HG03039 (cell line): ENCODE measurements around the gene MLIP.
"Not testable (repeated sequence)": the region's sequence is repeated elsewhere in the genome, so short reads cannot be mapped to it uniquely, and the experiment has no call there.

ENCODE experiments used
- ATAC-seq: cut with Tn5 transposase; IDR thresholded peaks from one replicate; pipeline ENCODE4 v1.9.1; 2021; ENCODE audit warnings: mild to moderate bottlenecking, moderate library complexity; ENCODE audit not compliant: unreplicated experiment

Gene MLIP

DNA sequence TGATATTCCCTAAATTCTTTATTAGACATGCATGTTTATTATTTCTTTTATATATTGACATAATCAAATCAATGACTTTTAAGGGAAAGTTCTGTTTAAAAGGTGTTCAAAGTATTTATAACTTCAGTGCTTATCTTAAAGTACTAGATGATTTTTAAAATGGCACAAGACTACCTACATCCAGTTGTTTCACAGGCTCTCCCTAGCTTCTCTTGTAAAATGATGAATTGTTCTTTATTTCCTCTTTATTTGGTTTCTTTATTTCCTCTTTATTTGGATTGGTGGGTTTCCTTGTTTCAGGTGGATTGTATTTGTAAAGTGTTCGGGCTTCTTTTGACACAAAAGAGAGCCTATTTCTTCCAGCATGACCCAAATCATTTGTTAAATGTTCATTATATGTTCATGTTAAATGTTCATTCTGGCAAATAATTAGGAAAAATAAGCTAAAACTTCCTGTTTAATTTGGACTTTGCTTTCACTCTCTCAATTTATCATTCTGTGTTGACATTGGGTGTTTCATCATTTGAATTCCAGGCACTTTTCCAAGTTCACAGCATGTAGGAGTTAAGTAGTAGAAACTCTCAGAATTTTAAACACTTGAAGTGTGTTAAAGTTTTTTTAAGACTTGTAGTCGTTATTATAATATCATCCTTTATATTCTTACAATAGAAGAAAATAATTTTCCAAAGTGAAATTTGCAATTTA is 24.6 kb downstream of the MLIP start:
- no peak for ATAC-seq

DNA sequence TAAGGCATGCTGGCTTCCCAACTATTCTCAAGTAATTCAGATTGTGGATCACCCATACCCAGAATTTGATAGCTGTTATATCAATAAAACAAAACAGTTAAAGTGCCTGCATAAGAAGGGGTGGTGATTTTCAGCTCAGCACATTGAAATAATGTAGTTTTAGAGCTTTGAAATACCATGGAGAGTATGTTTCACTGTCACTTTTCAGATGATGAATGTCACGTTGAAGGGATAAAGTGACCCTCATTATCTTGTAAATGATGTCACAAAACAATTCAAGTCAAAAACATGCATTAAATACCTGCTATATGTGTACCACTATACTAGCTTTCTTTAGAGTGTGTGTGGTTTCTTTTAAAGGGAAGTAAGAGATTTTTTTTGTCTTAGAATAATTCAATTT is 27.6 kb downstream of the MLIP start:
- no peak for ATAC-seq

DNA sequence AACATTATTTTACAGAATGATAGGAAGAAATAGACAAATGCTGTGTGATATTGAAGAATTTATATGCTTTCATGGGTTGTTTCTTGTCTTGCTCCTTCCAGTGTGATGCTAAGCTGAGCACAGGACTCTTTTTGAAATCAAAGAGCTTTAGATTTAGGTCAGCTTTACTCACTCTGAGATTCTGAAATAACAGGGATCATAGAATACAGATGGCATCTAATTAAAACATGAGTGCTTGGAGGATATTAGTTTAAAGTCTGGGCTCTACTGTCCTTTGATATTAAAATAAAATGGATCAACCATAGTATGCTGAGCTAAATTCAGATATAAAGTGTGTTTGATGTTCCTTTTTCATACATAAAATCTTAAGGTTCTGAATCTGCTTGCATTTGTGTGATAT is 29.6 kb downstream of the MLIP start:
- no peak for ATAC-seq

DNA sequence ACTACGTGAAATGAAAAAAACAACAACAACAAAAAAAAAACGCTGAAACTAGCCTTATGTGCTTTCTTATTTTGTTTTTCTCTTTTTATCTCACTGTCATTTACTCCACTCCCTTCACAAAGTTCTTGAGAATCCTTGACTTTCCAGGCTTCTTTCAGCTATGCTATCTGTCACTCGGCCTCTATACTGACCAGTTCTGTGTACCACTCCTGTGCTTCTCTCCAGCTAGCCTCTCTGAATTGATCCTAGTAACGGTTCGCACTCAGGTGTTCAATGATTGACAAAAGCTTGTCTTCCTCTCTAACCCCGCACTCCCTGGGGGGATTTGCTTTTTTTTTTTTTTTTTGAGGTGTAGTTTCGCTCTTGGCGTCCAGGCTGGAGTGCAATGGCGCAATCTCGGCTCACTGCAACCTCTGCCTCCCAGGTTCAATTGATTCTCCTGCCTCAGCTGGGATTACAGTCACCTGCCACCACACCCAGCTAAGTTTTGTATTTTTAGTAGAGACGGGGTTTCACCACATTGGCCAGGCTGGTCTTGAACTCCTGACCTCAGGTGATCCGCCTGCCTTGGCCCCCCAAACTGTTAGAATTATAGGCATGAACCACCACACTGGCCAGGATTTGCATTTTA is 31.8 kb downstream of the MLIP start:
- ATAC-seq: no peak

DNA sequence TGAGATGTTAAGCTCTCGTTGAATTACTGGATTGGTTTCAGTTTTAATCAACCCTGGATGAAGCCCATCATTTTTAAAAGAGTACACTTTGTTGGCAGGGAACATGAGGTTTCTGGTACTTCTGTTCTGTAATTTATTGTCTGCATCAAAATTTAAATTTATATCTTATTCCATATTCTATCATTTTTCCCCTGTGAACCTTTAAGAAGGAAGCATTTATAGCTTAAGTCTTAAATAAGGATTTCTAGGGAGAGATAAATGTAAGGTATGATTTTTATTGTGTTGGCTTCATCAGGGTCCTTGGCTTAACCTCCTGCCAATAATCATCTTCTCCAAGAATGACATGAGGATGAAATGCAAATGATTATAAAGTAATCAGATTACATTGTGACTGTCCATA is 40.6 kb downstream of the MLIP start:
- no peak for ATAC-seq

DNA sequence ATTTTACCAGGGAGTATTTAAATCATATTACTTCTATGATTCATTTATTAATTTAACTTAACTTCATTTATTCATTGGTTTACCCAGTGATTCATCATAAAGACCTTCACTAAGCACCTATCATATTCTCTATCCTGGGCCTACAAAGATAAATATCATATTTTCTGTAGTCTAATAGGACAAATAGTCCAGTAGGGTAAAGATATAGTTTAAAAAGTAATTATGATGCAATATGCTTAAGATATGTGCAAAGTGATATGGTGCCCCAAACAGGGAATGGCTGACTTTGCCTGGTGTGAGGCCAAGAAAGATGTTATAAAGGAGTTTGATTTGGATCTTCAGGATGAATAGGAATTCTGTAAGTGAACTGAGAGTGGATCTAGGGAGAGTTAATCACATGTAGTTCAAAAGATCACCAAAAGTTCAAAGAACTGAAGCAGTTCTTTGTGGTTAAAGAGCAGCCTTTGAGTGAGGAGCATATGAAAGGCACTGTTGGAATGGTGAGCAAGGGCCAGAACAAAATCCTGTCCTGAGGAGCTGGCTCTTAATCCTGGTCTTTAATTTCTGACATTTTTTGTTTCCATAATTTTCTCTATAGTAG is 45.5 kb downstream of the MLIP start:
- no peak for ATAC-seq

DNA sequence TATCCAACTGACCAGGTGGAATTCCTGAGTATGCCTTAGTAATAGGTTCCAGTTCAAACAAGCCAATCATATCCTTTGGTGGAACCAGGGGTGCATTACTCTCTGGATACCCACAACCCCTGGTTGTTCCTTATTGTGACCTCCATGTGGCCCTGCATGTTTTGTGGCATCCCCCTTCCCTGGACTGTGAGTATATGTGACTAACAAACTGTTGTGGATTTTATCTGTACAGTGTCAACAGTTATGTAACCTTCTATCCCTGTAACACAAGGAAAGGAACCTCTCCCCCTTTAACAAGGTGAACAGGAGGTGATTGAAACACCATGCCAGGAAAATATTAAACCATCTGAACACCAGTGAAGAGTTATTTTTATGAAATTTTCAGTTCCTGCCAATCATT is 46.2 kb downstream of the MLIP start:
- no peak for ATAC-seq

DNA sequence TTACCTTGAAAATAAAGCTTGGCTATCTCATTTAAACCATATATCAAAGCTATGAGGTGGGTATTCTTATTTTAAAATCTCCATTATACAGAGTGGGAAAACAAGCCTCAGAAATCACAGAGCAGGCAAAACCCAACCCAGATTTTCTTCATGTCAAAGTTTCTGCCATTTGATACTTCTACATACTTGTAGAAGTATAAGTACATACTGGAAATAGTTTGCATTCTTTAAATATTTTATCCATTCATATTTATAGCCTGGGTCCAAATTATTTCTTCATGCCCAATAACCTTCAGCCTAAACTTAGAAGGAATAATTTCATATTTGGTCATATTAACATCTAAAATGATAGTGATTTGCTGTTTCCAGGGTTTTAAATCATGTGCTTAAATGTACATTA is 61.8 kb downstream of the MLIP start:
- ATAC-seq: no peak

DNA sequence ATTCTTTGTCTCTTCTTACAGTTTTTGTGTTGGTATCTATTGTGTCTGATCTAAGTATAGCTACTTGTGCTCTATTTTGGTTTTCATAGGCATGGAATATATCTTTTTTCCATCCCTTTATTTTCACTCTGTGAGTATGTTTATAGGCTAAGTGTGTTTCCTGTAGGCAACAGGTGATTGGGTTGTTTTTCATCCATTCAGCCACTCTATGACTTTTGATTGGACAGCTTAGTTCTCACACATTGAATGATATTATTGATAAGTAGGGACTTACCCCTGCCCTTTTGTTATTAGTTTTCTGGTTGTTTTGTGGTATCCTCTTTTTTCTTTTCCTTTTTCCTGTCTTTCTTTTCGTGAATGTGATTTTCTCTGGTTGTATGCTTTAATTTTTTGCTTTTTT is 67.9 kb downstream of the MLIP start:
- no peak for ATAC-seq

DNA sequence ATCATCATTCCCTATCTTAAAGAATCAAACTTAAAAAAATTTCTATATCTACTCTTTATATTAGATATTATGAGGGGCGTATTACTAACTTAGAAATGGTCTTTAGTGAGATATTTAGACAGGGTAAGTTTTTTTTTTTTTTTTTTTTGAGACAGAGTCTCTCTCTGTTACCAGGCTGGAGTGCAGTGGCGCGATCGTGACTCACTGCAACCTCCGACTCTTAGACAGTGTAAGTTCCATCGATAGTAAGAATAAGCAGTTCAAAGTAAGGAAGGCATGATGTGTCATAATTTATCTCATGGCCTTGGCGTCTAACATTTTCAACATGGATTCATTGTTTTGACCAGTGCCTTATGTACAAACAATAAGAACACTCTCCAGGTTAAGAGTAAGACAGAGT is 72.4 kb downstream of the MLIP start:
- ATAC-seq: no peak

DNA sequence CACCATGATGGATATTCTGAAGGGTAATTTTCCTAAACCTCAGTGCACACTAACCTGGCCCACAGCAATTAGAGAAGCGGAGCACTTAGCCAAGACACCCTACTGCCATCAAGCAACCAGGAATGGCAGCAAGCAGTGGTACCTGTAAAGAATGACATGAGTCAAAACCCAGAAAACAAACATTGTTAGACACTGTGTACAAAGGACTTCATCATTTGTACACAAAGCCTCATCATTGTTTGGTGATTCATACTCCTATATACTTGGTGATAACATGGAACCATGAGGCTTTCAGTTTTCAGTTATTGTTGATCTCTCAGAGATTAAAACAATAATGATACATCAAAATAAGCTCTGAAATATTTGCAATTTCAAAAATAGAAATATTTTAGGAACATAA is 74.6 kb downstream of the MLIP start:
- ATAC-seq: no peak

DNA sequence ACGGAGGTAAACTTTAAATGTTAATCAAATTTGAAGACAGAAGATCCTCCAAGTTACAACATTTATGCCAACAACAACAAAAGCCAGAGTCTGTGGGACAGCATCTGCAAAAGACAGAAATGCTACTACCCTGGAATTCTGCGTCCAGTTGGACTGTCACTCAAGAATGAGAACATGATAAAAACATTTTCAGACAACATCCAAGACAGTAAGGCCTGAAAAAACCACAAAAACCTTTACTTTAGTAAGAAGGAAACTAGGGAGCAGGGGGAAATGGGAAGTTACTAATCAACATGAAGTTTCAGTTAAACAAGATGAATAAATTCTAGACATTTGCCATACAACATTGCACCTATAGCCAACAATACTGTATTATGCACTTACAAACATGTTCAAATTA is 77.6 kb downstream of the MLIP start:
- ATAC-seq: no peak

DNA sequence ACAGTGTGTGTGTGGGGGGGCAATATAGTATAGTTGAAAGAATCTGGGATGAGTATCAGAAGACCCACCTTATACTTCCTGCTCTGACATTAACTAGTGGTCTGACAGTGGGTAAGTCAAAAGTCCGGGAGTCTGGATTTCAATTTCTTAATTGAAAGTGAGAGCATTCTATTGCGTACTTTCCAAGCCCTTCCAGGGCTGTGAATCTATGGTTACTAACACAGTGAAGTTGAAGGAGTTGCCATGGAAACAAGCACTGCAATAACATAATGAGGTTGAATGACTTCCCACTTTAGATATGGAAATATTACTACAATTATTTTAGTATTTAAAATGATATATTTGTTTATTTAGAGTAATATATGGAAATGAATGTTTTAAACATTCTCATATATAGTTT is 80.2 kb downstream of the MLIP start:
- no peak for ATAC-seq

DNA sequence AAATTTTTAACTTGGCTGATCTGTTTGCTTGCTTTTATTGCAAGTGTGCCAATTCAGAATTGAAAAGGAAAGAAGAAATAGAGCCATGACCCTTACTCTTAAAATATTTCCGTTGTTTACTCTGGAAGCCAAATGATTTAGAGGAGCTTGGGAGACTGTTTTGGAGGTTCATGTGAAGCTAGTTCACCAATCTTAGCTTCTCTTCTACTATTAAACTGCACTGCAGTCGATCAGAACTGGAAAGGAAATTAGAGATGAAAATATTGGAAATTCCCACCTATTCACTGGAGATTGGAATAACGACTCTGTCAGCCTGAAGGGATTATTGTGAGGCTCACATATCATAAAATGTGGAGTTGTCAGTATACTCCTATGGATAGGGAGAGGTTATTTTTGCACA is 81.8 kb downstream of the MLIP start:
- ATAC-seq: no peak

DNA sequence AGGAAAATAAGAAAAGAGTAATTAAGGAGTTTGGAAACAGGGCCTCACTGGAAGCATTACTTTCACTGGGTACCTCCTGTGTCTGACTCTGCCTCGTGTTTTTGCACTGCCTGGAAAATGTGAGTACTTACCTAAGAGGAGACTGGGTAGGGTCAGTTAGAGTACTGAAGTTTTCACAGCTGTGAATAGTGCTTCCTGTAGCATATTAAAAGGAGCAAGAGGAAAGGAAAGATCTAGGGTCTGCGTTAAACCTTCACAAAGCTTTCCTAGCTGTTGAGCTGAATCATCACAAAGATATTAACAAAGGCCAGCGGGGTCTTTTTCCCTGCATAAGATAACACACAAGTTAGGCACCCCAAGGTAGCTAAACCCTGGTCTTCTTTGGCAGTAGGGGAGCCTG is 82.3 kb downstream of the MLIP start:
- no peak for ATAC-seq

DNA sequence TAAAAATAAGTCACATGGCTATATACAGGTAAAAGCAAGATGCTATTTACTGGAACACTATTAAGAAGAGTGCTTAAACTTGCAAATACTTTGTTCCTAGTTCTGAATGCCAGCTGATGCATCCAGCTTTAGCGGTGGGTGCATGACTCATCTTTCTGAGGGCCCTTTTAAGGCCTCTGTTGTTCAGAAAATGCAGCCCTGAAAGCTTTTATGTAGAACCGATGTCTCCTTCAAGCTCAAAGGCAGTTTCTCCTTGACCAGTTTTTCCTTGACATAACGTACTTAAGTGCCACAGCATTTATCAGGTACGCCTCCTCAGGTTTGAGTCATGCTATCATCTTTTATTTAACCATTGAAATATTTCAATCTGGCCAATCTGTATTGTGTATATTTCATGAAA is 82.8 kb downstream of the MLIP start:
- no peak for ATAC-seq

DNA sequence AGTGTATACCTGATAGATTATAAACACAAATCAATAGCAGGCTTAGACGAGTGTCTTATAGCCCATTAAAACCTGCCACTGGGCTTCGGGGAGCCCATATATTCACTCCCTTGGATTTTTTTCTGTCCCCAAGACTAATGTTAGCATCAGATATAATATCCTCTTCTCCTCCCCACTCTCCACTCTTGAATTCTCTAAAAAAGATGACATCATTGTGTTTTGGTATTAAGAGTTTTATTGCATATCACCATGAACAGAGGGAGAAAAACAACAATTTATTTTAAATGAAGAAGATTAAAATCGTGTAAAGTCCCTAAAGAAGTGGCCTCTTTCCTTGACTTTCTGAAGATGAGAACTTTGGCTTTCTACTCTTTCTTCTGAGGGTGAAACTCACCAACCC is 84.4 kb downstream of the MLIP start:
- no peak for ATAC-seq

DNA sequence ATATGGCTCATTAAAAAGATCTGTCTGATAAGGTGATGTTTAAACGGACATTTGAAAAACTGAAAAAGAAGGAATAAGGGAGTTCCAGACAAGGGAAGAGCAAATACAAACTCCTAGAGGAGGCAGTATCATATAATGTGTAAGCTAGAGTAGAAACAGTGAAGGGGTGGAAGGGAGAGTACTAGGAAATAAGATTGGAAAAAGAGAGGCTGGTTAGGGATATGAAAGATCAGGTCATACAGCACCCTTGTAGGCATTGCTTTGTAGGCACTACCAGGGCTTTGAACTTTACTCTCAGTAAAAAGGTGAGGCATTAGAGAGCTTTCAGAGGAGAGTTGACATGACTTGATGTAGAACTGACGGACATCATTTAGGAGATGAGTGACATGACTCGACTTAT is 85.7 kb downstream of the MLIP start:
- no peak for ATAC-seq

DNA sequence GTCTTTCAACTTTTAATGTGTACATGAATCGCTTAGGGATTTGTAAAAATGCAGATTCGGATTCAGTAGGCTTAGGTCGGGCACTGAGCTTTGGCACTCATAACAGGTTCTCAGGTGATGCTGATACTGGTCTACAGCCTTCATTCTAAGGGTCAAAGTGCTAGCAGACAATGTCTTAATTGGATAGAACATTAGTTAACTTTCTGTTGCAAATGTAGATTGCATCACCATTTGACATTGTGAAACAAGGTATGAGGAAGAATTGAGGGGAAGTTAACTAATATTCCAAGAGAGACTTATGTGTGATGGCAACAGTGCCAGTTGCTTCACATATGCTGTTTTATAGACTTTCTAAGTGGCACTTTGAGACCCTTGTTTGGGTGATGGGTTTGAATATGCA is 86.9 kb downstream of the MLIP start:
- no peak for ATAC-seq

DNA sequence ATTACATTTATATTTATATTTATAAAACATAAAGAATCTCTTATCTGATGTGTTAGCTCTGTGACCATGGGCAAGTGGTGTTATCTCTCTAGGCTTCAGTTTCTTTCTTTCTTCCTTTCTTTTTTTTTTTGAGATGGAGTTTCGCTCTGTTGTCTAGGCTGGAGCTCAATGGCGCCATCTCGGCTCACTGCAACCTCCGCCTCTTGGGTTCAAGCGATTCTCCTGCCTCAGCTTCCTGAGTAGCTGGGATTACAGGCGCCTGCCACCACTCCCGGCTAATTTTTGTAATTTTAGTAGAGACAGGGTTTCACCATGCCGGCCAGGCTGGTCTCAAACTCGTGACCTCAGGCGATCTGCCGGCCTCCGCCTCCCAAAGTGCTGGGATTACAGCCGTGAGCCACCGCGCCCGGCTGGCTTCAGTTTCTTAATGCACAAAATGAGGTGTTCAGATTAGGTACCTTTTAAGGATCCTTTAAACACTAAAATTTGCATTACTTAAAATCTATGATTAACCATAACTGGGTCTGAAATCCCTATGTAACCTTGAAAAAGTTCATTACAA is 92.3 kb downstream of the MLIP start:
- not testable (repeated sequence) for ATAC-seq

DNA sequence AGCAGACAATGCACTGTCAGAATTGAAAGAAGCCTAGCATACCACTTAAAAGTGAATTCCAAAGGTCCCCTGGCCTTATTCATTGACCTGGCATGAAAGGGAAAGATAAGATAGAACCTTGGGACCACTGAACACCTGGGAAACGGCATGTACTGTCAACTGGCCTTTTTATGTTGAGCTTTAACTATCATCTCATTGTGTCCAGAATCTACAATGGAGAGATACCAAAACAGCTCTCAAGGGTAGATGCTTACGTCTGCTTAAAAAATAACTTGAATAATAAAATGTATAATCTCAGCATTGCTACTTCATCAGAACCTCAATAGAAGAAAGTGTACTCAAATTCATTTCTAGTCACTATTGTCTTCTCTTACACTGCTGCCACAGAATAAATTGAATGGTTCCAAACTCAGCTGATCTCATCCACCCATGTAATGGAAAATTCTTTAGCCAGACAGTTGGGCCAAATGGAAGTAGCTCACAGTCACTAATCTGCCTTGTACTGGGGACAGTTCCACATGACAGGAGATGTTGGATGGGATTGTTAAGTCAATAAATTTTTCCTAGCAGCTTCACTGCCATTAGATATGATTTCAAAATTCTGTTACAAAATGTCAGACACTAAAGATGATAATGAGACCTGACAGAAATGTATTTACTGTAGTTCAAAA is 93.8 kb downstream of the MLIP start:
- ATAC-seq: no peak

DNA sequence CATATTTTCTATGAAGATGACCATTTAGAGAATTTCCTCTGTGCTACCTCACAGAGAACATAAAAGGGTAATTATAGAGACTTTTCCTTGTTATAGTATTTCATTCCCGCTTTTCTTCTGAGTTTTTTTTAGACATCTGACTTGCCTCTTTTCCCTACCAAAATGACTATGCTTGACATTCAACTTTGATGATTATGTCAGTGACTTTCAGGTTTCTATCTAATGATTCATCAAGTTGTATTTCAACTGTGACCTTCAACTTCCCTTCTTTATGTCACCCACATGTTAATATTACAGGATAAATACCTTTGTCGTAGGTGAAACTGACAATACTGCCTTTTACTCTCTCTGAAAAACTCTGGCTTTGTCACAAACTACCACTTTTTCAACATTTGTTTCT is 95.3 kb downstream of the MLIP start:
- ATAC-seq: no peak
